Measurements from ENCODE around the gene PAPPA2.

Gene PAPPA2

GRCh38 chr1:176853503-176853902, 390.5 kb downstream of the PAPPA2 start:
- no peak for DNase-seq (ENCODE audit: low read depth in 2 of 2, low spot score in 1 of 2)

DNA sequence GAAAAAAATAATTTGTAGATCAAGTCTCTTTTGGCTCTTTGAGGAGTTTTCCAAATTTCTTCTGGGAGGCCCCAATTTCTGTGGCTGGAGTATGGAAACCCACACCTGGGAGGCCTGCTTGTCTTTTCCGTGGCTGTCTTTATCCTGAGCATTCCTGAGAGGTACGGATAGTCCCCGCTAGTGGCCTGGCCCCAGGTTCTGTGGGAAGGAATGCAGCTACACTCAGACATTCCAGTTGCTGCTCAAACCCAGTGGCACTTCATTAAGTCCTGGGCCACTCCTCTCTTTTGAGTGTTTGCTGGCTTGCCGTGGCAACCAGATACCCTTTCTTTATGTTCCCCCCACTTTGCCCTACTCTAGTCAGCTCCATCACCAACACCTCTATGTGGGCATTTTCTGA, 391.1 kb downstream of the PAPPA2 start:
- no peak for DNase-seq (ENCODE audit: low read depth in 2 of 2, low spot score in 1 of 2)

DNA sequence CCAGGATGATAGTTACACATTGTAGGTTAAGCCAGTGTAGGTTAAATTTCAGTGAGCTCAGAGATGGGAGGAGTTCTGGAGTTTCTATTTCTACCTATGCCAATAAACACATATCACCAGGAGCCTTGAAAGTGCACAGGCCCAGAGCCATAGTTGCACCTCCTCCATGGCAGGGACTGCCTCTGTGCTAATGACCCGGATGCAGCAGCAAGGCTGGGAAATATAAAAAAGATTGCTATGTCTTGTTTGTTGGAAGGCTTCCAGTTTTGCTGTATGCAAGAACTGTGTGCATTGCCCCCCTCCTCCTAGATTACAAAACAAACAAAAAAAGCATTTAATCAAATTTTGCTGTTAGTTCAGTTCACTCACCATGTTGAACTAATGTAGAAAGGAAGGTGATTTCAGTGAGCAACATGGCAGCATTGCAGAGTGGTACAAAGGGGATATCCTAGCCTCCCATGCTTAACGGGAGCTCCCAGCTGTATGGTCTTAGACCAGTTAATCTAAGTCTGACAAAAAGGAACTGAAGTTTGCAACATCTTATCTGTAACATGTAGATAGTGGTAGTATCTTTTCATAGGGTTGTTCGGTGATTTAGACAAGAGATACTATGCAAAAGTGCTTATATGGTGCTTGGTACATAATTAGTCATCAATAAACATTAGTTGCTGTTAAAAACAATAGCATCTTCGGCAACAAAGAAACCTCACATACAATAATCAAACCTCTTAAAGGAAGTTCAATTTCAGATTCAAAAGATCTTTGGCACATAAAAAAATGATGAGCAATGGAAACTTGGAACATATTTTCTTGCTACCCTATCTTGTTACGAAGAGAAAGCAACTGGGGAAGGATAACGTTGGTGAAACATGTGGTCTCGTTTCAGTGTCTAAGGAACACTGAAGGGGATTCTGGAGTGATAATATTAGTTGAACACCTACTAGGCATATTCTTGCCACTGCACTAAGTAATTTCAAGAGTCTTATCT, 392.1 kb downstream of the PAPPA2 start:
- DNase-seq (ENCODE audit: low read depth in 2 of 2, low spot score in 1 of 2): no peak

- no peak for DNase-seq (ENCODE audit: low read depth in 2 of 2, low spot score in 1 of 2)
These were observed 394.7 kb downstream of the PAPPA2 start for GRCh38 chr1:176857632-176858031.

DNA sequence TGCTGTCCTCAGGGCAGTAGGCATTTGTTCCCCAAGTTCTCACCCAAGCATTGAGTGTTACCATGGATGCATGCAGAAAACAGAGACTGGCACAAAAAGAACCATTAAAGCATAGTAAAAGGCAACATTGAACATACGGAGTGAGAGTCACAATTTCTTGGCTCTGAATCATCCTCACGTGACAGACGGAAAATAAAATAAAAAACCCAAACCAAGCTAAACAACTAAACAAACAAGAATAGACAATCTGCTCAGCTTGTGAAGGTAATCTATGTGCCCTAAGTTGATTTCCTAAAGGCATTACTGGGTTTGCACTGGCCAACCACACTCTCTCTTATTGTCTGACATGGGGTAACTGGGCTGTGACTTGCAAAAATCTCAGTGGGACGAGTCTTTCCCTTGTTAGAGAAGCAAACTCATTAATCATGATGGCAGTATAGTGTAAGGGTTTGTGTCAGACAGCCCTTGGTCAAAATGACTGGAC, 395.5 kb downstream of the PAPPA2 start:
- DNase-seq (ENCODE audit: low read depth in 2 of 2, low spot score in 1 of 2): no peak

GRCh38 chr1:176863613-176864012, 400.6 kb downstream of the PAPPA2 start:
- DNase-seq (ENCODE audit: low read depth in 2 of 2, low spot score in 1 of 2): no peak

DNA sequence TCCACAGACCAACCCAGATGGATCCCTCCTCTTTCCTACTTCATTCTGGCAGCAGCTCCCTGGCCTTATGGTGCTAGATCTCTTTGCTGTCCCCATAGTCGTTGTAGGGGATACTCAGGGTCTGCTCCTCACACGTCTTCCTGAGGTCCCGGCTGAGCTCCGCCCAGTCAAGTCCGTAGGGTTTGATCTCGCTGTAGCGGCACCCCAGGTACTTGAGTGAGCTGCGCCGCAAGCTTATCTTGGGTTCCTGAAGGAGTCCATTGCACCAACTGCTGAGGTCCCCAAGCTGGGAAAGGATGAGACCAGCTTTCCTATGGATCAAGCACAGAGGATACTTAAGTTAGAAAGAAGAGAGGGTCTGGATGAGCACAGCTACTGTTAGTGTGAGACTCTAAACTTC, 401.2 kb downstream of the PAPPA2 start:
- DNase-seq (ENCODE audit: low read depth in 2 of 2, low spot score in 1 of 2): no peak

GRCh38 chr1:176866011-176866714, 403.2 kb downstream of the PAPPA2 start:
- no peak for DNase-seq (ENCODE audit: low read depth in 2 of 2, low spot score in 1 of 2)

- DNase-seq (ENCODE audit: low read depth in 2 of 2, low spot score in 1 of 2): no peak
These were observed 406.6 kb downstream of the PAPPA2 start for GRCh38 chr1:176869577-176869976.

DNA sequence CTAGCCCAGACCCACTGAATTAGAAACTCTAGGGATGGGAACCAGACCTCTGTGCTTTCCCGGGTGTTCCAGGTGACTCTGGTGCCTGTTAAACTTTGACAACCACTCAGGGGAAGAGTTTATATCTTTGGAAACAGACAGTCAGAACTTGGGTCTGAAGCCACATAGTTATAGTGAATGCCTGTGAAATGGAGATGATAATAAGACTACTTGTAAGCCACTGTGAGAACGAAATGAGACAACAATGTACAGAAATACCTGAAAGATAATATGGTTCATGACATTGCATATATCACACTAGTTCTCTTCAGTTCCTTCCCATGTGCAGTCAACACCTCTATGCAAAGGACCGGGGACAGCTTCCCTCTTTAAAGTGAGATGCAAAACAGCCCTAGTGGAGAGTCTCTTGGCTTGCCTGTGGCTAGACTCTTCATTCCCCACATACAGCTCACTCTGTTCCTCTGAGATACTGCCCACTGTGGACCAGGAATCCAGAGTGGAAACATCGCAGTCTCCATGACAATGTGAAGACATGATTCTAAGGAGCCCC, 414.1 kb downstream of the PAPPA2 start:
- DNase-seq (ENCODE audit: low read depth in 2 of 2, low spot score in 1 of 2): no peak

- no peak for DNase-seq (ENCODE audit: low read depth in 2 of 2, low spot score in 1 of 2)
These were observed 414.6 kb downstream of the PAPPA2 start for GRCh38 chr1:176877557-176877956.

DNA sequence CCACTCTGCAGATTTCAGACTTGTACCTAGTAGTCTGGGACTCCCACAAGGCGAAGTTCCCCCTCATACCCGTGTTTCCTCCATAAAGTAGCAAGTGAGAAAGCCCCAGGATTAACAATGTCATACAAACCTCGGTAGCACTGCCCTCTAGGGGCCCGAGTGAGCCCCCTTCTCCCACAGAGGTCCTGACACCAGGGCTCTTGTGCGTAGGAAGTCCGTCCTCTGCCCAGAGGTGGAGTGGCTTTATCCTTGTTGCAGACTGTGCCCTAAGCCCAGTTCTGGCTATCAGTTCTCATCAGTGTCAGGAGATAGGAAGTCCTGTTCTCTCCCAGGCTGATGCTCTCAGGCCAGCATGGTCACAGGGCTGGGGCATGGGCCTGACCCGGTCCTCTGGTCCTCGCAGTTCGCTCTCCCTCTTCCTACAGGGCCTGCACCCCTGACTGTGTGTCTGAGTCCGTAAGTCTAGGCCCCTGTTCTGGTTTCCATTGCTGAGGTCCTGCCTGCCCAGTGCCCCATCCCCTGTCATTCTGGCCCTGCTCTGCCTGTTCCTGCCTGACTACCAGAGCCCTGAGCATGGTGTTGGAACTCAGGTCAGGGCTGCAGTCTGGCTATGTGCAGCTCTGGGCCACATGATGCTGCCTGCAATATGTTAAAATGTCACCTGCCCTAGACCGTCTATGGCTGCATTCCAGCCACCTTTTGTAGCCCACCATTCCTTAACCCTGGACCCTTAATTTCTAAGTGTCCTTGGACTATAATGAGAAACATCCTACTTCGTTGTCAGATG, 416.0 kb downstream of the PAPPA2 start:
- DNase-seq (ENCODE audit: low read depth in 2 of 2, low spot score in 1 of 2): no peak

- no peak for DNase-seq (ENCODE audit: low read depth in 2 of 2, low spot score in 1 of 2)
These were observed 417.0 kb downstream of the PAPPA2 start for GRCh38 chr1:176879784-176880620.

- DNase-seq (ENCODE audit: low read depth in 2 of 2, low spot score in 1 of 2): peak in 1 of 2 donors; percentile 7
These were observed 418.1 kb downstream of the PAPPA2 start for GRCh38 chr1:176880955-176881595.

DNA sequence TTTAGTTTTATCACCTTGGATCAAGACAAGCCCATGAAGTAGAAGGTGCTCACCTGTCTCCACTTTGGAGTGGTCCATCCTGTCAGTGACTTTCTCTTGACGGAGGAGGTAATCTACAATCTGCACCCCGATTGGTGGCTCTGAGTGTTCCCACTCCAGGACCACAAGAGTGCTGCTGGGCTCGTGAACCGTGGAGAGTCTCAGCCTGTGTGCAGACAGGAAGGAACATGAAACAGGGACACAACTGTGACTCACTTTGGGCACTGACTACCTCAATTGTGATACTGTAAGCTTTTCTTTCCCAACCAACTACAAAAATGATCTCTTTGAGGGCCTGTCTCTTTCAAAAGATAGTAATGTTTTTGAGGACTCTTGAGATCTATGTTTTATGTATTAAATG, 421.3 kb downstream of the PAPPA2 start:
- no peak for DNase-seq (ENCODE audit: low read depth in 2 of 2, low spot score in 1 of 2)

DNA sequence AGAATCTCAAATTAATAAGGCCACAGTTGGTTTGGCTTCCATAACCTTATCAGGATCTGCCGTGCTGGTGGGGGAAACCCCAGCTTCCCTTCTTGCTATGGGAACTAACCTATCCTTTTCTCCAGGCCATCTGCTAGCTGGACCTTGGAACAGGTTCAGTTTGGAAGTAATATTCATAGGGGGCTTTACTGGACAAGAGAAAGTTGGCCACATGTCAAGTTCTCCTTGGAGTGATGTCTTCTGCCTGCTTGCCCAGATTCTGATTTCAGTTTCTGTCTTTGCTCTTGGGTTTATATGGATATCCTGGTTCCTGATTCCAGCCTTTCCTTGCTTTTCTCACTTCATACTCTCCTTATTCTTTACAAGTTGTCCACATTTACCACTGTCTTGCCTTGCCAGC, 421.9 kb downstream of the PAPPA2 start:
- no peak for DNase-seq (ENCODE audit: low read depth in 2 of 2, low spot score in 1 of 2)

- no peak for DNase-seq (ENCODE audit: low read depth in 2 of 2, low spot score in 1 of 2)
These were observed 422.4 kb downstream of the PAPPA2 start for GRCh38 chr1:176885341-176885740.

DNA sequence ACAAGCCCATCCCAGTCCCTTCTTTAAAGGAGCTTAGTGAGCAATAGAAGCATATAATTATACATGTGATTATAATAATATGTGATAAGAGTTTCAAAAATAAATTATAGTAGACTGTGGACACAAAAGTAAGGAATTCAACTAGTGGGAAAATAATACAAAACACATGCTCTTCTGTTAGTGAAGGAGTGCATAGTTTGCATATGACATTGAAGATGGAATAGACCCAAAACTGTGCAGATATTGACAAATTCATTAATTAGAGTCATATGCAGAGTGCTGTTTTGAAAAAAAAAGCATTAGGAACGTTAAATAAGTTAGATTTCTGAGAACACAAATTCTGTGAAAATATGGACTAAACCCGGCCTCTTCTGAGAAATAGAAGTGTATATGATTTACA, 422.8 kb downstream of the PAPPA2 start:
- no peak for DNase-seq (ENCODE audit: low read depth in 2 of 2, low spot score in 1 of 2)

GRCh38 chr1:176888471-176889032, 425.6 kb downstream of the PAPPA2 start:
- no peak for DNase-seq (ENCODE audit: low read depth in 2 of 2, low spot score in 1 of 2)

Measured in stimulated activated CD8-positive, alpha-beta memory T cell treated with anti-CD3 and anti-CD28 coated beads, Interleukin-4, amount 100 ng/mL, for 4 hours (primary cell).